ENCODE data around the gene DLGAP1.

The DLGAP1 gene

DNA sequence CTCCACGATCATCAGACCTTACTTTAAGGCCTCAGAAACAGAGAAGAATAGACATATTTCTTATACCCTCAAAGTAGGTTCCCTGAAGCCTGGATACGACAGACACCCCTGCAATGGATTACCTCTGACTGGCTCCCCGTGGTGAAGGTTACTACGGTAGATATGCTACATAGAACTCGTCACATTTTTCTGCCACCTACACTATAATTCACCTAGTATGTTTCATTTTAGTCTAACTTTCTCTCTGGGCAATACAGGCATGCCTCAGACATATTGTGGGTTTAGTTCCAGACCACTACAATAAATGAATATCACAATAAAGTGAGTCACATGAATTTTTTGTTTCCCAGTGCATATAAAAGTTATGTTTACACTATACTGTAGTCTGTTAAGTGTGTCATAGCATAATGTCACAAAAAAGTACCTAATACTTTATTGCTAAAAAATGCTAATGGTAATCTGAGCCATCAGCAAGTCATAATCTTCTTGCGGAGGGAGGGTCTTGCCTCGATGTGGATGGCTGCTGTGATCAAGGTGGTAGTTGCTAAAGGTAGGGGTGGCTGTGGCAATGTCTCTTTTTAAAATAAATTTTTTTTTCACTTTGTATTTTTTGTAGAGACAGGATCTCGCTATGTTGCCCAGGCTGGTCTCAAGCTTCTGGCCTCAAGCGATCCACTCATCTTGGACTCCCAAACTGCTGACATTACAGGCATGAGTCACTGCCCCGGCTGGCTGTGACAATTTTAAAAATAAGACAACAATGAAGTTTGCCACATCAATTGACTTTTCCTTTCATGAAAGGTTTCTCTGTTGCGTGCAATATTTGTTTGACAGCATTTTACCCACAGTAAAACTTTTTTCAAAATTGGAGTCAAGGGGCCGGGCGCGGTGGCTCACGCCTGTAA, 940.5 kb downstream of the DLGAP1 start:
- H3K9me2 ChIP-seq (ENCODE audit: low read depth, low read length) = no peaks in the 10 kb centered on the region
- H3K4me3 ChIP-seq (ENCODE audit: low read depth, low read length, poor library complexity, severe bottlenecking) = no peak overlapping the region
- no peaks in the 10 kb centered on the region for H3F3A ChIP-seq (ENCODE audit: insufficient read depth, low read length)
- peaks cover 23% of the 10 kb centered on the region for H3K4me1 ChIP-seq (ENCODE audit: insufficient read depth, low read length, severe bottlenecking)
- no peak overlapping the region for H2AFZ ChIP-seq (ENCODE audit: low read length)
- TF ChIP-seq EZH2 (IDR thresholded peaks at IDR 0.05; ENCODE audit: borderline replicate concordance, low read length) = no peak
- TF ChIP-seq, protein P1, sequence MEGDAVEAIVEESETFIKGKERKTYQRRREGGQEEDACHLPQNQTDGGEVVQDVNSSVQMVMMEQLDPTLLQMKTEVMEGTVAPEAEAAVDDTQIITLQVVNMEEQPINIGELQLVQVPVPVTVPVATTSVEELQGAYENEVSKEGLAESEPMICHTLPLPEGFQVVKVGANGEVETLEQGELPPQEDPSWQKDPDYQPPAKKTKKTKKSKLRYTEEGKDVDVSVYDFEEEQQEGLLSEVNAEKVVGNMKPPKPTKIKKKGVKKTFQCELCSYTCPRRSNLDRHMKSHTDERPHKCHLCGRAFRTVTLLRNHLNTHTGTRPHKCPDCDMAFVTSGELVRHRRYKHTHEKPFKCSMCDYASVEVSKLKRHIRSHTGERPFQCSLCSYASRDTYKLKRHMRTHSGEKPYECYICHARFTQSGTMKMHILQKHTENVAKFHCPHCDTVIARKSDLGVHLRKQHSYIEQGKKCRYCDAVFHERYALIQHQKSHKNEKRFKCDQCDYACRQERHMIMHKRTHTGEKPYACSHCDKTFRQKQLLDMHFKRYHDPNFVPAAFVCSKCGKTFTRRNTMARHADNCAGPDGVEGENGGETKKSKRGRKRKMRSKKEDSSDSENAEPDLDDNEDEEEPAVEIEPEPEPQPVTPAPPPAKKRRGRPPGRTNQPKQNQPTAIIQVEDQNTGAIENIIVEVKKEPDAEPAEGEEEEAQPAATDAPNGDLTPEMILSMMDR (IDR thresholded peaks at IDR 0.05; ENCODE audit: low read length) = no peak
- no peaks in the 10 kb centered on the region for H4K20me1 ChIP-seq (ENCODE audit: insufficient read depth, low read length)
- H3K27ac ChIP-seq (ENCODE audit: low read depth, low read length, poor library complexity, severe bottlenecking) = no peak overlapping the region
- H3K9me3 ChIP-seq (ENCODE audit: low read length) = 0 out of 2 replicates have a peak, but pooled peaks cover 2% of the 10 kb centered on the region
- no peak overlapping the region for H3K9ac ChIP-seq (ENCODE audit: low read length)
- H3K36me3 ChIP-seq (ENCODE audit: insufficient read depth, low read length) = no peaks in the 10 kb centered on the region
- 0 out of 2 replicates have a peak overlapping the region, but pooled peaks have one; percentile 23 for H3K4me2 ChIP-seq (ENCODE audit: low read length)
- no peaks in the 10 kb centered on the region for H3K27me3 ChIP-seq (ENCODE audit: insufficient read depth, low read length)
- H3K79me2 ChIP-seq (ENCODE audit: insufficient read depth, low read length) = no peaks in the 10 kb centered on the region

DNA sequence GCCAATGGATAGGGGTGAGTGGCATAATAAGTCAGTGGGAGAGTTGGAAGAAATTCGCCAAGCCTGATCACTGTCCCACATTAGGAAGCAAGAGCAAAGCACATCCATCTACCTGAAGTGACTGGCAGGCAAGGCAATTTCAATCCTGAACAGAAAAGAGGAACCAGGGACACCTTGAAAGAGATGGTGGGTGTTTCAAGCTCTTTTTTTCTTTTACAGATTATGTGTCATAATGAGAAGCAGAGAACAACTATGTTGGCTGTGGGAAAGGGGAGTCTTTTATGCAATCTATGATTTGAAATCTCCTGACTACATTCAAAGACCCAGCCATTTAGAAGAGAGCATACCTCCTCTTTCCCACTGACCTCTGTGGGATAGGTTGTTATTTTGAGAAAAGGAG, 941.6 kb downstream of the DLGAP1 start:
- Histone ChIP-seq H3K9me2 (ENCODE audit: low read depth, low read length) (no peaks in the 10 kb centered on the region), H3F3A (ENCODE audit: insufficient read depth, low read length) (no peaks in the 10 kb centered on the region), H2AFZ (ENCODE audit: low read length) (no peak overlapping the region), H3K36me3 (ENCODE audit: insufficient read depth, low read length) (no peaks in the 10 kb centered on the region), H3K4me2 (ENCODE audit: low read length) (no peak overlapping the region), H3K27ac (ENCODE audit: low read depth, low read length, poor library complexity, severe bottlenecking) (no peak overlapping the region), H3K9me3 (ENCODE audit: low read length) (0 out of 2 replicates have a peak, but pooled peaks cover 2% of the 10 kb centered on the region), H3K4me3 (ENCODE audit: low read depth, low read length, poor library complexity, severe bottlenecking) (no peak overlapping the region), H3K27me3 (ENCODE audit: insufficient read depth, low read length) (no peaks in the 10 kb centered on the region), H3K79me2 (ENCODE audit: insufficient read depth, low read length) (no peaks in the 10 kb centered on the region), H3K4me1 (ENCODE audit: insufficient read depth, low read length, severe bottlenecking) (peaks cover 23% of the 10 kb centered on the region), H4K20me1 (ENCODE audit: insufficient read depth, low read length) (no peaks in the 10 kb centered on the region), H3K9ac (ENCODE audit: low read length) (no peak overlapping the region)
- no peak for TF ChIP-seq EZH2 (IDR thresholded peaks at IDR 0.05; ENCODE audit: borderline replicate concordance, low read length)
- TF ChIP-seq, protein P1 (IDR thresholded peaks at IDR 0.05; ENCODE audit: low read length) = no peak

DNA sequence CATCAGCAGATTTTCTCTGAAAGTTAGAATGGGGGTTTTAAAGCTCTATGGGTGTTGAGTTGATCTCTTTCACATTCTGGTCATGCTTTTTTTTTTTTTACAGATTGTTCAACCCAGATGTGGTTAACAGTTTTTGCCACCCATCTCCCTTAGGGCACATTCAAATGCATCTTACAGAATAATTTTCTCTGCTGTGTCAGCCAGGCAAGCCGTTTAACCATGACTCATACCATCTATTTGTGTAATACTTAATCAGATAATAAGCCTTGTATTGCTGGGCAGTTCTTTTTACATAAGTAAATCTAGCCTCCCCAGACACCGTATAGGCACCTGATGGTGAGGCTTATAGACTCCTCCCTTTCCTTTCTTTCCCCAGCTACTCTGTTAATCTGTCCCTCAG, 943.1 kb downstream of the DLGAP1 start:
- no peak overlapping the region for H3K27ac ChIP-seq (ENCODE audit: low read depth, low read length, poor library complexity, severe bottlenecking)
- H3K9ac ChIP-seq (ENCODE audit: low read length) = no peak overlapping the region
- no peaks in the 10 kb centered on the region for H3F3A ChIP-seq (ENCODE audit: insufficient read depth, low read length)
- no peak overlapping the region for H2AFZ ChIP-seq (ENCODE audit: low read length)
- H3K36me3 ChIP-seq (ENCODE audit: insufficient read depth, low read length) = no peaks in the 10 kb centered on the region
- 0 out of 2 replicates have a peak, but pooled peaks cover 2% of the 10 kb centered on the region for H3K9me3 ChIP-seq (ENCODE audit: low read length)
- H3K4me1 ChIP-seq (ENCODE audit: insufficient read depth, low read length, severe bottlenecking) = peaks cover 23% of the 10 kb centered on the region
- H3K27me3 ChIP-seq (ENCODE audit: insufficient read depth, low read length) = no peaks in the 10 kb centered on the region
- no peaks in the 10 kb centered on the region for H3K9me2 ChIP-seq (ENCODE audit: low read depth, low read length)
- H3K4me3 ChIP-seq (ENCODE audit: low read depth, low read length, poor library complexity, severe bottlenecking) = no peak overlapping the region
- H3K79me2 ChIP-seq (ENCODE audit: insufficient read depth, low read length) = no peaks in the 10 kb centered on the region
- no peaks in the 10 kb centered on the region for H4K20me1 ChIP-seq (ENCODE audit: insufficient read depth, low read length)
- no peak overlapping the region for H3K4me2 ChIP-seq (ENCODE audit: low read length)
- TF ChIP-seq EZH2 (IDR thresholded peaks at IDR 0.05; ENCODE audit: borderline replicate concordance, low read length) = no peak
- TF ChIP-seq, protein P1 (IDR thresholded peaks at IDR 0.05; ENCODE audit: low read length) = no peak

Measured in OCI-LY1 (cell line).